A549 (cell line): ENCODE results near the gene SMU1. TPM values are rescaled to one million over a fixed set of nuclear protein-coding genes. Genes with fewer than 3 reads are reported as not detected.

Experiments used
- ATAC-seq, 2 experiments: fragments of 200-7000 bp in 1 of 2; fragments of >200 bp in 1 of 2; cut with Nextera tagmentation in 1 of 2; cut with Tn5 transposase in 1 of 2; 3 replicates each; pipeline versions ENCODE4 v1.8.0 to v1.9.1; 2018 to 2020; ENCODE audit warnings: mild to moderate bottlenecking in 1 of 2, moderate library complexity in 1 of 2
- CTCF ChIA-PET: fragments of 300-600 bp; sonication (Branson Sonifier 250); formaldehyde crosslinking; extraction: SDS; loops from one replicate; lab custom pipeline; 2021; ENCODE audit warnings: antibody characterized with exemption, inconsistent platforms; lab: Yijun Ruan, JAX
- POLR2A ChIA-PET: fragments of 350-600 bp; formaldehyde crosslinking; extraction: SDS; loops from one replicate; lab custom pipeline; 2021; ENCODE audit warnings: antibody characterized with exemption, inconsistent platforms; lab: Yijun Ruan, JAX
- DNase-seq, 2 experiments: peaks; one replicate each; pipeline versions ENCODE4 v3.0.0 to v3.0.0-alpha.2; 2011 to 2016; ENCODE audit warnings: low read depth in 1 of 2, low spot score in 1 of 2
- FAIRE-seq: peaks from 2 replicates; lab custom pipeline; 2011; peaks lifted over from hg19 to GRCh38; lab: Jason Lieb, UNC
- H3K27ac ChIP-seq, 2 experiments: fragments of >200 bp; sonication (Bioruptor Twin); formaldehyde crosslinking; 3 replicates each; pipeline ENCODE4 v1.5.1; 2016 to 2017
- H3K4me1 ChIP-seq: fragments of >200 bp; sonication (Bioruptor Twin); formaldehyde crosslinking; 3 replicates; pipeline ENCODE4 v1.6.1; 2016
- H3K4me2 ChIP-seq: fragments of >200 bp; sonication (Bioruptor Twin); formaldehyde crosslinking; 3 replicates; pipeline ENCODE4 v1.6.1; 2016
- H3K4me3 ChIP-seq: fragments of >200 bp; sonication (Bioruptor Twin); formaldehyde crosslinking; 3 replicates; pipeline ENCODE4 v1.5.1; 2016
- H3K9me3 ChIP-seq: fragments of >200 bp; sonication (Bioruptor Twin); formaldehyde crosslinking; 3 replicates; pipeline ENCODE4 v1.6.1; 2016
- CBX2 ChIP-seq: fragments of 200-600 bp; sonication (generic); IDR thresholded peaks from 2 replicates; pipeline ENCODE4 v1.6.1; 2016; ENCODE audit warnings: low read depth, mild to moderate bottlenecking, borderline replicate concordance
- CBX8 ChIP-seq: fragments of 200-600 bp; sonication (generic); IDR thresholded peaks from 2 replicates; pipeline ENCODE4 v1.6.1; 2016
- CHD2 ChIP-seq: fragments of 150-350 bp; IDR thresholded peaks from 2 replicates; pipeline ENCODE4 v1.6.1; 2014; ENCODE audit warnings: low read length; ENCODE audit not compliant: partially characterized antibody
- EHMT2 ChIP-seq: fragments of 200-600 bp; sonication (generic); IDR thresholded peaks from 2 replicates; pipeline ENCODE4 v1.6.1; 2016; ENCODE audit warnings: antibody characterized with exemption, low read depth, mild to moderate bottlenecking, moderate library complexity
- ESRRA ChIP-seq: fragments of 150-350 bp; IDR thresholded peaks from 2 replicates; pipeline ENCODE4 v1.6.1; 2014; ENCODE audit warnings: mild to moderate bottlenecking, low read length, borderline replicate concordance
- FOSB ChIP-seq: fragments of 250-450 bp; sonication (Bioruptor Pico); IDR thresholded peaks from 2 replicates; pipeline ENCODE4 v1.5.0; 2020; ENCODE audit warnings: mild to moderate bottlenecking, moderate library complexity
- FOXS1 ChIP-seq: fragments of 250-450 bp; sonication (Bioruptor Pico); IDR thresholded peaks from 2 replicates; pipeline ENCODE4 v1.5.0; 2020; ENCODE audit warnings: mild to moderate bottlenecking, moderate library complexity
- HDAC2 ChIP-seq: fragments of 200-600 bp; sonication (generic); IDR thresholded peaks from 2 replicates; pipeline ENCODE4 v1.6.1; 2016
- HEYL ChIP-seq: fragments of 250-450 bp; sonication (Bioruptor Pico); IDR thresholded peaks from 2 replicates; pipeline ENCODE4 v1.8.0; 2021; ENCODE audit warnings: mild to moderate bottlenecking, moderate library complexity
- HOXB13 ChIP-seq: fragments of 250-450 bp; sonication (Bioruptor Pico); IDR thresholded peaks from 2 replicates; pipeline ENCODE4 v1.5.0; 2020; ENCODE audit warnings: low read depth, mild to moderate bottlenecking, moderate library complexity
- JUN ChIP-seq, 2 experiments: fragments of >200 bp; sonication (Bioruptor Twin); formaldehyde crosslinking; IDR thresholded peaks; 2 replicates in 1 of 2; 3 replicates in 1 of 2; pipeline ENCODE4 v1.6.1; 2016 to 2017
- JUNB ChIP-seq: fragments of >200 bp; sonication (Bioruptor Twin); formaldehyde crosslinking; IDR thresholded peaks from 2 replicates; pipeline ENCODE4 v1.6.1; 2016
- KDM5A ChIP-seq: fragments of 200-600 bp; sonication (generic); IDR thresholded peaks from 2 replicates; pipeline ENCODE4 v1.6.1; 2016; ENCODE audit warnings: antibody characterized with exemption, mild to moderate bottlenecking
- MAX ChIP-seq: IDR thresholded peaks from 2 replicates; pipeline ENCODE4 v1.6.1; 2012
- MAZ ChIP-seq: fragments of 150-350 bp; IDR thresholded peaks from 2 replicates; pipeline ENCODE4 v1.6.1; 2014; ENCODE audit warnings: antibody characterized with exemption, low read depth, low read length, borderline replicate concordance
- MYC ChIP-seq: IDR thresholded peaks from 2 replicates; pipeline ENCODE4 v1.6.1; 2012; ENCODE audit warnings: mild to moderate bottlenecking, inconsistent platforms, low read length, improper control_type of control experiment, borderline replicate concordance
- NPAS2 ChIP-seq: fragments of 250-450 bp; sonication (Bioruptor Pico); IDR thresholded peaks from 2 replicates; pipeline ENCODE4 v1.8.0; 2022; ENCODE audit warnings: mild to moderate bottlenecking, moderate library complexity, borderline replicate concordance
- NR3C1 ChIP-seq: fragments of >200 bp; sonication (Bioruptor Twin); formaldehyde crosslinking; IDR thresholded peaks from 3 replicates; pipeline ENCODE4 v1.6.1; 2017
- PHF8 ChIP-seq: fragments of 200-600 bp; sonication (generic); IDR thresholded peaks from 2 replicates; pipeline ENCODE4 v1.6.1; 2016; ENCODE audit warnings: low read depth, mild to moderate bottlenecking, antibody characterized with exemption, moderate library complexity, borderline replicate concordance
- POLR2A ChIP-seq: IDR thresholded peaks from 2 replicates; pipeline ENCODE4 v1.6.1; 2012; ENCODE audit warnings: mild to moderate bottlenecking, low read length
- POLR2AphosphoS2 ChIP-seq: conservative IDR thresholded peaks from 2 replicates; pipeline ENCODE4 v1.6.1; 2012; ENCODE audit warnings: low read length, improper control_type of control experiment, inconsistent platforms
- RAD21 ChIP-seq, 2 experiments: fragments of >200 bp in 1 of 2; sonication (Bioruptor Twin) in 1 of 2; formaldehyde crosslinking in 1 of 2; IDR thresholded peaks in 1 of 2; conservative IDR thresholded peaks in 1 of 2; 2 replicates in 1 of 2; 3 replicates in 1 of 2; pipeline ENCODE4 v1.6.1; 2012 to 2018; ENCODE audit warnings: inconsistent platforms in 1 of 2
- RCOR1 ChIP-seq: fragments of 150-350 bp; IDR thresholded peaks from 2 replicates; pipeline ENCODE4 v1.6.1; 2014; ENCODE audit warnings: antibody characterized with exemption, low read length, low read depth
- SMC3 ChIP-seq: fragments of >200 bp; sonication (Bioruptor Twin); formaldehyde crosslinking; IDR thresholded peaks from 3 replicates; pipeline ENCODE4 v1.6.1; 2018; ENCODE audit warnings: inconsistent platforms
- TP53 ChIP-seq: fragments of 250-450 bp; sonication (Bioruptor Pico); IDR thresholded peaks from 2 replicates; pipeline ENCODE4 v1.5.0; 2021; ENCODE audit warnings: mild to moderate bottlenecking, moderate library complexity
- USF2 ChIP-seq: fragments of 450-650 bp; IDR thresholded peaks from 2 replicates; pipeline ENCODE4 v1.6.1; 2014; ENCODE audit warnings: antibody characterized with exemption
- WGBS: methylation state at CpG from one replicate; pipeline ENCODE4 v1.1.6; 2017; ENCODE audit errors: missing lambda C conversion rate; 5-methylcytosine and 5-hydroxymethylcytosine counted together
- polyA plus RNA-seq, 4 experiments: library from polyadenylated mRNA; depleted of rRNA in 3 of 4; stranded (reverse); fragments of >200 nt; fragmentation: RNase III in 1 of 4; extraction: RNeasy Plus Mini Kit Qiagen cat#74134 plus additional on column Dnase treatment in 1 of 4; gene quantifications; 2 replicates in 3 of 4; 3 replicates in 1 of 4; pipeline ENCODE4 v1.2.3, GENCODE V29; 2011 to 2017
- TF ChIP-seq, protein P1 (sequence below): fragments of >200 bp; sonication (Bioruptor Twin); formaldehyde crosslinking; IDR thresholded peaks from 3 replicates; pipeline ENCODE4 v1.5.1; 2016
- TF ChIP-seq, protein P2 (sequence below): fragments of 200-600 bp; sonication (generic); IDR thresholded peaks from 2 replicates; pipeline ENCODE4 v1.6.1; 2016; ENCODE audit warnings: antibody characterized with exemption, mild to moderate bottlenecking, moderate library complexity

SMU1 gene
- polyA plus RNA-seq, 2 of the 4 experiments (the other 2 are of a cell fraction): 25.0 to 26.0 TPM

GRCh38 chr9:33046061-33046460 is 30.4 kb downstream of the SMU1 start:
- Histone ChIP-seq H3K4me3 (no peak overlapping the region), H3K9me3 (no peaks in the 10 kb centered on the region), H3K4me1 (peaks cover 27% of the 10 kb centered on the region), H3K27ac (no peak overlapping the region), H3K4me2 (no peak overlapping the region)
- no peak for FAIRE-seq
- TF ChIP-seq EHMT2 (no peak), JUN (IDR thresholded peaks at IDR 0.05) (no peak), TP53 (CRISPR knock-in tag) (no peak), NR3C1 (no peak), ESRRA (no peak), POLR2AphosphoS2 (no peak), MAZ (no peak), CHD2 (no peak), USF2 (no peak), CBX8 (no peak), HOXB13 (CRISPR knock-in tag) (no peak), RCOR1 (no peak), CBX2 (no peak), SMC3 (no peak)
- no peak for ATAC-seq
- ChIA-PET CTCF (interaction anchor here (2.0 to 3.5 kb wide), 4 partner anchors 10 to 125 kb away, joined by 4 to 22 read pairs (median 9); no protein-coding TSS in a partner anchor), POLR2A (no interaction called here)
- DNase-seq: no peak
- WGBS: 95% methylated on average over 1 of the region's 1 CpG

GRCh38 chr9:33044677-33045282 is 31.7 kb downstream of the SMU1 start:
- Histone ChIP-seq H3K4me1 (peaks cover 31% of the 10 kb centered on the region), H3K4me2 (peak overlapping the region; percentile 85), H3K27ac (peak overlapping the region; percentile 79 to 86), H3K4me3 (peak overlapping the region; percentile 54), H3K9me3 (no peaks in the 10 kb centered on the region)
- FAIRE-seq: no peak
- POLR2A ChIA-PET: interaction anchor here (0.8 to 3.6 kb wide), 4 partner anchors 10 to 32 kb away, joined by 3 to 58 read pairs (median 6); partner anchors contain the start of genes DNAJA1 and SMU1
- 48% methylated on average over 12 of the region's 12 CpGs for WGBS
- no peak for TF ChIP-seq HDAC2
- no peak for TF ChIP-seq HEYL (CRISPR knock-in tag)
- TF ChIP-seq, protein P1, sequence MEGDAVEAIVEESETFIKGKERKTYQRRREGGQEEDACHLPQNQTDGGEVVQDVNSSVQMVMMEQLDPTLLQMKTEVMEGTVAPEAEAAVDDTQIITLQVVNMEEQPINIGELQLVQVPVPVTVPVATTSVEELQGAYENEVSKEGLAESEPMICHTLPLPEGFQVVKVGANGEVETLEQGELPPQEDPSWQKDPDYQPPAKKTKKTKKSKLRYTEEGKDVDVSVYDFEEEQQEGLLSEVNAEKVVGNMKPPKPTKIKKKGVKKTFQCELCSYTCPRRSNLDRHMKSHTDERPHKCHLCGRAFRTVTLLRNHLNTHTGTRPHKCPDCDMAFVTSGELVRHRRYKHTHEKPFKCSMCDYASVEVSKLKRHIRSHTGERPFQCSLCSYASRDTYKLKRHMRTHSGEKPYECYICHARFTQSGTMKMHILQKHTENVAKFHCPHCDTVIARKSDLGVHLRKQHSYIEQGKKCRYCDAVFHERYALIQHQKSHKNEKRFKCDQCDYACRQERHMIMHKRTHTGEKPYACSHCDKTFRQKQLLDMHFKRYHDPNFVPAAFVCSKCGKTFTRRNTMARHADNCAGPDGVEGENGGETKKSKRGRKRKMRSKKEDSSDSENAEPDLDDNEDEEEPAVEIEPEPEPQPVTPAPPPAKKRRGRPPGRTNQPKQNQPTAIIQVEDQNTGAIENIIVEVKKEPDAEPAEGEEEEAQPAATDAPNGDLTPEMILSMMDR: peak; percentile 53
- TF ChIP-seq, protein P2, sequence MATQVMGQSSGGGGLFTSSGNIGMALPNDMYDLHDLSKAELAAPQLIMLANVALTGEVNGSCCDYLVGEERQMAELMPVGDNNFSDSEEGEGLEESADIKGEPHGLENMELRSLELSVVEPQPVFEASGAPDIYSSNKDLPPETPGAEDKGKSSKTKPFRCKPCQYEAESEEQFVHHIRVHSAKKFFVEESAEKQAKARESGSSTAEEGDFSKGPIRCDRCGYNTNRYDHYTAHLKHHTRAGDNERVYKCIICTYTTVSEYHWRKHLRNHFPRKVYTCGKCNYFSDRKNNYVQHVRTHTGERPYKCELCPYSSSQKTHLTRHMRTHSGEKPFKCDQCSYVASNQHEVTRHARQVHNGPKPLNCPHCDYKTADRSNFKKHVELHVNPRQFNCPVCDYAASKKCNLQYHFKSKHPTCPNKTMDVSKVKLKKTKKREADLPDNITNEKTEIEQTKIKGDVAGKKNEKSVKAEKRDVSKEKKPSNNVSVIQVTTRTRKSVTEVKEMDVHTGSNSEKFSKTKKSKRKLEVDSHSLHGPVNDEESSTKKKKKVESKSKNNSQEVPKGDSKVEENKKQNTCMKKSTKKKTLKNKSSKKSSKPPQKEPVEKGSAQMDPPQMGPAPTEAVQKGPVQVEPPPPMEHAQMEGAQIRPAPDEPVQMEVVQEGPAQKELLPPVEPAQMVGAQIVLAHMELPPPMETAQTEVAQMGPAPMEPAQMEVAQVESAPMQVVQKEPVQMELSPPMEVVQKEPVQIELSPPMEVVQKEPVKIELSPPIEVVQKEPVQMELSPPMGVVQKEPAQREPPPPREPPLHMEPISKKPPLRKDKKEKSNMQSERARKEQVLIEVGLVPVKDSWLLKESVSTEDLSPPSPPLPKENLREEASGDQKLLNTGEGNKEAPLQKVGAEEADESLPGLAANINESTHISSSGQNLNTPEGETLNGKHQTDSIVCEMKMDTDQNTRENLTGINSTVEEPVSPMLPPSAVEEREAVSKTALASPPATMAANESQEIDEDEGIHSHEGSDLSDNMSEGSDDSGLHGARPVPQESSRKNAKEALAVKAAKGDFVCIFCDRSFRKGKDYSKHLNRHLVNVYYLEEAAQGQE: no peak
- TF ChIP-seq RAD21 (conservative IDR thresholded peaks at IDR 0.05 in 1 of 2, IDR thresholded peaks at IDR 0.05 in 1 of 2): peak; percentile 25 to 52; a peak in 4 of 5 replicates
- no peak for TF ChIP-seq FOXS1 (CRISPR knock-in tag)
- TF ChIP-seq JUNB: no peak
- TF ChIP-seq KDM5A: no peak
- TF ChIP-seq POLR2A: no peak
- no peak for TF ChIP-seq MYC
- TF ChIP-seq FOSB (CRISPR knock-in tag): no peak
- no peak for TF ChIP-seq PHF8
- TF ChIP-seq TP53 (CRISPR knock-in tag): no peak
- TF ChIP-seq SMC3: no peak
- no peak for TF ChIP-seq USF2
- TF ChIP-seq MAX: no peak
- TF ChIP-seq NPAS2 (CRISPR knock-in tag): no peak
- ATAC-seq: peak; percentile 62 to 68
- CTCF ChIA-PET: interaction anchor here (0.6 to 9.0 kb wide), 16 partner anchors 8 to 181 kb away, joined by 3 to 59 read pairs (median 4); partner anchors contain the start of genes APTX, DNAJA1 and SMU1
- peak; percentile 61 to 67 for DNase-seq
